NK-92 treated with Interleukin-12 subunit alpha and Interleukin-12 subunit beta, amount 100 ng/mL, for 24 hours (cell line): ENCODE data around the gene RARA.

Source experiments
- DNase-seq: peaks from one replicate; lab custom pipeline; 2025; lab: John Stamatoyannopoulos, UW

Gene RARA

GRCh38 chr17:40345994-40346764, 37.2 kb downstream of the RARA start:
- DNase-seq: no peak

DNA sequence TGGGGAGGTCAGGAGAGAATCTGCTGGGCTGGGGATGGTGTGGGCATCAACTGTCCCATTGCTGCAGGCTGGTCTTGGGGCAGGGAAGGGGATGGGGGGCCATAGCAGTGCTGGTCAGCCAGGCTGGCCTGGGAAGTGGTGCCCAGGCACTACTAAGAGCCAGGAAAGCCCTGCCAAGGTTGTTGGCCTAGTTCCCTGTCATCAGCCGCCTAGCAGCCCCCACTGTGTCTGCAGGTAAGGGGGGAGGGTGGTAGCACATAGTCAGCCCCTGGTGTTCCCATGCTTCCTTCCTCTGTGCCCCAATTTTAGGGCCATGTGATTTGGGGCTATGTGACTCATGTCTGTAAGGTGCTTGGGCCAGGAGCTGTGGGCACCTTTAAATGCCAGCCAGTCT, 37.8 kb downstream of the RARA start:
- no peak for DNase-seq

DNA sequence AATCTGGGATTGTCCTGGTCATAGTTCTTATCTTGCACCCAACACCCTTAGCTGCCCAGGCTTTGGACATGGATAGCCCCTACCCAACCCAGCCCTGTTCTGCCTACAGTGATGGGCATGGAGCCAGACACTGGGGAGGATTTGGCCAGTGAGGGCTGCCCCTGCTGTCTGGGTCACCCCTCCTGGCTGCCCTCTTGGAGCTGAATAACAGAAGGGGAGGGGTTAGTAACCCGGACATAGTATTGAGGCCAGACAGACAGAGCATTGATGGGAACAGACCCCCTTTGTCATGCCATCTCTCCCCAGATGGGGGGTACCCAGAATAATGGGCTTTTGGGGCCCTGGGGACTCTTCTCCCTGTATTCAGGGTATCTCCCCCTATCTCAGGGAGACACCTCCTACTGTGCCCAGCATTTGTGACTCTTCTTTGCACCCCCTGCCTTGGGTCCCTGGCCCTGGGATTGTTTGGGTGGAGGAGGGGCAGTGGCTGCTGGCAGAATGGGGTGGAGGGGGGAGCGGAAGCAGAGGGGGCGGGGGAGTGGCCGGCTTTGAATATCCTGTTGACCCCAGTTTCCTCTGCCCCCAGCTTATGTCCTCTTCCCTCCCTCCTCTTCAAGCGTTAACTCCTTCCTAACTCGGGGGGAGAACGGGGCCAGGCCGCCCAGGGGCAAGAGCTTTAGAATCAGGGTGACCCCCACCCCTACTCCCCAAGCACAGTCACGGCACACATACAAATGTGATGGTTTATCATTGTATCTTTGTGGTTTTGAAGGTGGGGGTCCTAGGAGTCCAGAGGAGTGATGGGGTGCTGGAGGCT, 38.5 kb downstream of the RARA start:
- DNase-seq: no peak

GRCh38 chr17:40348136-40348504, 39.1 kb downstream of the RARA start:
- DNase-seq: no peak

- no peak for DNase-seq
Observed at GRCh38 chr17:40348562-40349476, 39.8 kb downstream of the RARA start.

GRCh38 chr17:40349477-40349894, 40.5 kb downstream of the RARA start:
- DNase-seq: no peak

DNA sequence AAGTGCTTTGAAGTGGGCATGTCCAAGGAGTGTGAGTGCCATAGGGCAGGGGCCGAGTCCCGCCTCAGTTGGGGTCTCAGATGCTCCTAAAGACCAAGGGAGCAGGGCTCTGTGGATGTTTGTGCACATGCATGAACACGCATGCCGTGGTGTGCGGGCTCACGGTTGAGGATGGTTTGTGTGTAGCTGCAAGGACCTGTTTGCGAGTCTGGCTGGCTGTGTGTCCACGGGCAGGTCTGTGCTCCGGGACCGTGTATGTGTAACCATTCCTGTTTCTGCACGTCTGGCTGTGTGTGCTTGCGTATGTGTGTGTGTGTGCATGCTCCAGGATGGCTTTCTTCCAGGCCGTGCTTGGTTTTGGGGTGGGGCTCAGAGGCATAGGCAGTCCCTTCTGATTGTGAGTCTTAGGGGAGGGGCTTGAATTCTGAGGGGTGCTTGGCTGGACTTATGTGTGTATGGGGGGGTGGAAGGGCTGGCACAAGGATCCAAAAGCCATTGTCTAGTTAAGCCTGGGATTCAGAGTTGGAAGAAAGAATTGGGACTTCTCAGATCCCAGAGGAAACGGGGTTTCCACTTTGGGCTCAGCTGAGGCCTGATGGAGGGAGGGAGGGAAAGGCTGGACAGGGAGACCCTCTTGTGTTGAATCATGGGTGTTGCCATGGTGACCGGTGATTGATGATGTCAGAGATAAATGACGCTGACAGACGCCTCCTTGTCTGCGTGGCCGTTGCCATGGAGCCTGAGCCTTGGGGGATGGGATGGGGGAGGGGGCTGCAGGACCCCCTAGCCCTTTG, 41.1 kb downstream of the RARA start:
- DNase-seq: no peak

DNA sequence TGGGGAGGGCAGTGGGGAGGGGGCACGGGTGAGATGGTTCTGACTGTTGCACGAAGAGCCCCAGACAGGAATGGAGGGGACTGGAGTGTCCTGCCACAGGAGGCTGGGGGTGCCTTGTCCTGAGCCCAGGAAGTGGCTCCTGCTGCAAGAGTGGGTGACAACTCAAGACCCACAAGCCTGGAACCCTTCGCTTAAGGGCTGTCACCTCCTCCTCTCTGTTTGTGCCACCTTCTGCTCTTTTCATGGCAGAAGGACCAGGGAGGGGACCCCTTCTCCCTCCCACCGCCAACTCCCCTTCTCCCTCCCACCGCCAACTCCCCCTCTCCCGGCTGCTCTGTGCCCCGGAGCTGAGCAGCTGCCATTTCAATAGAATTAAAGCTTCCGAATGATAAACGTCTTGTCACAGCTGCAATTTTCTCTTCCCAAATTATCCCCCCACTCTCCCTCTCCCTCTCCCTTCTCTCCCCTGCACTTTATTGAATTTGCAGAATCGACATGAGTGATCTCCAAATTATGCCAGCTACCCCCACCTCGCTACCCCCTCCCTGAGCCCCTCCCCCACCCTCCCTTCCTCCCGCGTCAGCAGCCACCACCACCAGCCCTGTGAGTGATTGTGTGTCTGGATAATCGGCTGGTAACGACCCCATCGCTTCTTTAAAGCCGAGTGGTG, 41.8 kb downstream of the RARA start:
- DNase-seq: no peak

DNA sequence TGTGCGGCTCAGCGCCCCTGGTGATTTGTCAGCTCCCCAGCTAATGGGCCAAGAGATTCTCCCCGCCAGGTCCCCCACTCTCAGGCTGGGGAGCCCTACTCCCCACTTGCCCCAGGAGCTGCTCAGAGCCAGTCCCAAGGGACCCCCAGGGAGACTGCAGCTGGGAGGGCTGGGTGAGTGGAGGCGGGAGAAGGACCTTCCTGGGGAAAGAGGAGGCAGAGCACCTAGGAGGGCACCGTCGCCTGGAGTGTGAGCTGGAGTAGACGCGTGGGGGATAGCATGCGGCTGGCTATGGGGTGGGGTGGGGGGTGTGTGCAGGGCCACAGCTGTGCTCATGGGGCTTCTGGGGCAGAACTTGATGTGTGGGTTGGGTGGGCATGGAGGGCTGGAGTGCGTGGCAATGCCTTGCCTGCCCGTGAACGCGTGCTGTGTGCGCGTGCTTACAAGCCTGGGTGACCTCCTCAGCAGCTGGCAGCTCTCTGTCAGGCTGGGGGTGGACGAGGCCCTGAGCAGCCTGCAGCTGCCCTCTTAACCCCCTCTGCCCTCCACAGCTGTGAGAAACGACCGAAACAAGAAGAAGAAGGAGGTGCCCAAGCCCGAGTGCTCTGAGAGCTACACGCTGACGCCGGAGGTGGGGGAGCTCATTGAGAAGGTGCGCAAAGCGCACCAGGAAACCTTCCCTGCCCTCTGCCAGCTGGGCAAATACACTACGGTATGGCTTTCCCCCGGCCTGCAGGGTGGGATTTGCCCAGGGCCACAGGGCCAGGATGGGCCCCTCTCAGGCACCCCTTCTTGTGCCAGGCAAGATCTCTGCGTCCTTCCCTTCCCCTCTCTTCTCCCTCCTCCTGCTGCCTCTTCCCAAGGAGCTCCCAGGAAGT, 42.6 kb downstream of the RARA start:
- no peak for DNase-seq

DNA sequence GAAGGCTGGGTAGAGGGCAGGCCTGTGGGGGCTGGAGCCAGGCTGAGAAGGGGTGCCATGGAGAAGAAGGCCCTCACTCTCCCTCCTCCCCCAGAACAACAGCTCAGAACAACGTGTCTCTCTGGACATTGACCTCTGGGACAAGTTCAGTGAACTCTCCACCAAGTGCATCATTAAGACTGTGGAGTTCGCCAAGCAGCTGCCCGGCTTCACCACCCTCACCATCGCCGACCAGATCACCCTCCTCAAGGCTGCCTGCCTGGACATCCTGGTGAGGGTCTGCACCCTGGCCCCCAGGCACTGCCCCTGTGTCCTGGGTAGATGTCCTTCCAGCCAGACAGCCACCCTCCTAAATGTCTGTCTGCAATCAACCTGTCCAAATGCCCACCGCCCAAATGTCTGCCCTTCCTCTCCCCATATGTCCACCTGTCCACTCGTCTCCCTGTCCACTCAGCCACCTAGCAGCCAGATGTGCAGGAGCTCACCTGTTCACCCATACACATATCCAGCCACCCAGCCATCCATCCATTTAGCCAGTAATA, 43.3 kb downstream of the RARA start:
- DNase-seq: no peak

DNA sequence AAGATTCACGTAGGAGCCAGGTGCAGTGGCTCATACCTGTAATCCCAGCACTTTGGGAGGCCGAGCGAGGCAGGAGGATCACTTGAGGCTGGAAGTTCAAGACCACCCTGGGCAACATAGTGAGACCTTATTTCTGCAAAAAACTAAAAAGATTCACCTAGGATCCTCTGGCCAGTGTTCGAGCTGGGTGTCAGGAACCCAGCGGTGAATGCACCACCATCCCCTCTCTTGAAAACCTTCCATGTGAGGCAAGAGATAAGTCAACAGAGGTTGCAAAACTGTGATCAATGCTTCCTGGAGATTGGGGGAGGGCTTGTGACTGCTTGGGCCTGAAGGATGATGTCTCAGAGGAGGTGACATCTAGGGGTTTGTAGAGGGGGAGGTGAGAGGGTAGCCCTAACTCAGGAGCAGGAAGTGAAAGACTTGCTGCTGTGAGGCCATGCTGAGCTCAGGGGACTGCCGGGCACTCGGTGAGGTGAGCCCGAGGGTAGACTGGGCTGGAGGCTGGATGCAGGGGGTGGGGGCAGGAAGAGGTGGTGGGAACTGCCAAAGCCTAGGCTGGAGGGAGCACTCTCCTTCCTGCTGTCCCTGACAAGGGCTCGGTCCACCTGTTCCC, 43.9 kb downstream of the RARA start:
- peak; percentile 23 for DNase-seq

GRCh38 chr17:40354221-40355122, 45.5 kb downstream of the RARA start:
- no peak for DNase-seq

DNA sequence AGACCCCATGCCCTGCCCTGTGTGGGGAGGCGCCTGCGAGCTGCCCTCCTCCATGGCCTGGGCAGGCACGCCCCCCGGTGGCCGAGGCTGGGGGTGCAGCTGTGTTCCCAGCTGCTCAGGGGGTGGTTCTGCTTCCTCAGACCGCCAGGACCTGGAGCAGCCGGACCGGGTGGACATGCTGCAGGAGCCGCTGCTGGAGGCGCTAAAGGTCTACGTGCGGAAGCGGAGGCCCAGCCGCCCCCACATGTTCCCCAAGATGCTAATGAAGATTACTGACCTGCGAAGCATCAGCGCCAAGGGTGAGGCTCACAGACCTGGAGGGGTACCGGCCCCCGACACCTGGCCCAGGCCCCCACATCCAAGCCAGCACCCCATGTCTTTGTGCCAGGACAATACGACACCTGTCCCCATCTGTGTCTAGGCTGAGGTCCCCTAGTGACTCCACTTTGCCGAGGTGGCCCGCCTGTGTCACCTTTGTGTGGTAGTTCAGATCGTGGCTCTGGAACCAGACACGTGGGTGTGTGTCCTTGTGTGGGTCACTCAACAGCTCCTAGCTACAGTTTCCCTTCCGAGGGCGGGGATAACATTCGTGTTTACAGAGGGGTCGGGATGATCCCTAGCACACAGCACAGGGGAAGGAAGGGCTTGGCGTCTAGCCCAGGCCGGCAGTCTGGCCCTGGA, 46.3 kb downstream of the RARA start:
- DNase-seq: peak; percentile 24

- DNase-seq: no peak
Observed at GRCh38 chr17:40355804-40356758, 47.1 kb downstream of the RARA start.

DNA sequence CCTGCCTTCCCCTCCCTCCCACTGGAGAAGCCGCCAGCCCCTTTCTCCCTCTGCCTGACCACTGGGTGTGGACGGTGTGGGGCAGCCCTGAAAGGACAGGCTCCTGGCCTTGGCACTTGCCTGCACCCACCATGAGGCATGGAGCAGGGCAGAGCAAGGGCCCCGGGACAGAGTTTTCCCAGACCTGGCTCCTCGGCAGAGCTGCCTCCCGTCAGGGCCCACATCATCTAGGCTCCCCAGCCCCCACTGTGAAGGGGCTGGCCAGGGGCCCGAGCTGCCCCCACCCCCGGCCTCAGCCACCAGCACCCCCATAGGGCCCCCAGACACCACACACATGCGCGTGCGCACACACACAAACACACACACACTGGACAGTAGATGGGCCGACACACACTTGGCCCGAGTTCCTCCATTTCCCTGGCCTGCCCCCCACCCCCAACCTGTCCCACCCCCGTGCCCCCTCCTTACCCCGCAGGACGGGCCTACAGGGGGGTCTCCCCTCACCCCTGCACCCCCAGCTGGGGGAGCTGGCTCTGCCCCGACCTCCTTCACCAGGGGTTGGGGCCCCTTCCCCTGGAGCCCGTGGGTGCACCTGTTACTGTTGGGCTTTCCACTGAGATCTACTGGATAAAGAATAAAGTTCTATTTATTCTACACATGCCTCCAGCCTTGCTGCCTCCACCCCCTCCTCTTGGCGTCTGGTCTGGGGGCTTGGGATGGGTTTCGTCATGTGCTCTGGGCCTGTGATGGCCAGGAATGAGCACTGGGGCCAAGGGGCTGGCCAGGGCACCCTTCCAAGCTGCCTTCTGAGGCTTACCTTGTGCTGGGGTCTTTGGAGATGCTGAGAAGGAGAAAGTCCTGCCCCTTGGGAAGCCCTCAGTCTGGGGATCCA, 48.3 kb downstream of the RARA start:
- no peak for DNase-seq
